ENCODE data around the gene GPRC5D. TPM values are rescaled to one million over a fixed set of nuclear protein-coding genes. Genes with fewer than 3 reads are reported as not detected.

Gene GPRC5D
- total RNA-seq, 4 donors from 2014 or later: 0.95 TPM; not detected in 3

DNA sequence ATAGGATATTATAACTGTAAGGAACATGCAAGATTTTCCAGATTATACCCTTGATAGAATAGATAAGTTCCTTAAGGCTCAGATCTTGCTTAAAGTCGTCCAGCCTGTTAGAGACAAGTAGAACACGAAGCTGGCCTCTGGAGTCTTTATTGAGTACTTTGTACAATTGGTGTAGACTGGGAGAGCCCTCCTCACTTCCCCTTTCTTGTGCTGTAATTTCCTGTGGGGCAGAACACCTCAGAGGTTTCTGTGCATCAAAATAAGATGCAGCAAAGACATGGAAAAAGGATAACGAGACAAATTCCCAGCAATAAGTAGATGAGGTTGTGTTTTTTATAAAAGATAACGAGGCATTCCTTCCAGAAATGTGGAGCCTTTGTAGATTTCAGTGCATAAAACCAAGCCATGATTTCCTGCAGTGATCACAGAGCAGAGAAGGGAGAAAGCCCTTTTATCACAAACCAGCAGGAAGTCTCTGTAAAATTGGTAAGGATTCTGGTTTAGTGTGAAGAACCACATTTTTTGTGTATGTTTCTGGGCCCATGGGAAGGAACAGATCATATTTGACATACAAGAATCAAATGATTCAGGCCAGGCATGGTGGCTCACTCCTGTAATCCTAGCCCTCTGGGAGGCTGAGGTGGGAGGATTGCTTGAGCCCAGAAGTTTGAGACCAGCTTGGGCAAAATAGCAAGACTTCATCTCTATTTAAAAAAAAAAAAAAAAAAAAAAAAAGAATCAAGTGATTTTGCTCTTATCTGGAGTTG lies 42.6 kb downstream of the GPRC5D start:
- H3K27ac ChIP-seq: no peak overlapping the region
- 61 to 69% methylated on average over 4 of the region's 4 CpGs for WGBS, 2 donors
- peaks cover 0 to 12% (median 0%) of the 10 kb centered on the region in 3 donors for H3K36me3 ChIP-seq

DNA sequence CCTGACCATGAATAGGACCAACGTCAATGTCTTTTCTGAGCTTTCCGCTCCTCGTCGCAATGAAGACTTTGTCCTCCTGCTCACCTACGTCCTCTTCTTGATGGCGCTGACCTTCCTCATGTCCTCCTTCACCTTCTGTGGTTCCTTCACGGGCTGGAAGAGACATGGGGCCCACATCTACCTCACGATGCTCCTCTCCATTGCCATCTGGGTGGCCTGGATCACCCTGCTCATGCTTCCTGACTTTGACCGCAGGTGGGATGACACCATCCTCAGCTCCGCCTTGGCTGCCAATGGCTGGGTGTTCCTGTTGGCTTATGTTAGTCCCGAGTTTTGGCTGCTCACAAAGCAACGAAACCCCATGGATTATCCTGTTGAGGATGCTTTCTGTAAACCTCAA lies 43.3 kb downstream of the GPRC5D start:
- H3K27ac ChIP-seq: no peak overlapping the region
- peaks cover 0 to 12% (median 0%) of the 10 kb centered on the region in 3 donors for H3K36me3 ChIP-seq
- no peak for TF ChIP-seq POLR2A (IDR thresholded peaks at IDR 0.05)
- TF ChIP-seq, protein P1, sequence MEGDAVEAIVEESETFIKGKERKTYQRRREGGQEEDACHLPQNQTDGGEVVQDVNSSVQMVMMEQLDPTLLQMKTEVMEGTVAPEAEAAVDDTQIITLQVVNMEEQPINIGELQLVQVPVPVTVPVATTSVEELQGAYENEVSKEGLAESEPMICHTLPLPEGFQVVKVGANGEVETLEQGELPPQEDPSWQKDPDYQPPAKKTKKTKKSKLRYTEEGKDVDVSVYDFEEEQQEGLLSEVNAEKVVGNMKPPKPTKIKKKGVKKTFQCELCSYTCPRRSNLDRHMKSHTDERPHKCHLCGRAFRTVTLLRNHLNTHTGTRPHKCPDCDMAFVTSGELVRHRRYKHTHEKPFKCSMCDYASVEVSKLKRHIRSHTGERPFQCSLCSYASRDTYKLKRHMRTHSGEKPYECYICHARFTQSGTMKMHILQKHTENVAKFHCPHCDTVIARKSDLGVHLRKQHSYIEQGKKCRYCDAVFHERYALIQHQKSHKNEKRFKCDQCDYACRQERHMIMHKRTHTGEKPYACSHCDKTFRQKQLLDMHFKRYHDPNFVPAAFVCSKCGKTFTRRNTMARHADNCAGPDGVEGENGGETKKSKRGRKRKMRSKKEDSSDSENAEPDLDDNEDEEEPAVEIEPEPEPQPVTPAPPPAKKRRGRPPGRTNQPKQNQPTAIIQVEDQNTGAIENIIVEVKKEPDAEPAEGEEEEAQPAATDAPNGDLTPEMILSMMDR (IDR thresholded peaks at IDR 0.05): no peak
- no peaks in the 10 kb centered on the region for H3K27me3 ChIP-seq
- intact Hi-C loops (cut with DNase I): no loop called here
- no peak overlapping the region for H3K4me3 ChIP-seq
- WGBS, 2 donors: 87 to 91% methylated on average over 11 to 12 of the region's 12 CpGs
- peaks cover 0 to 13% (median 2%) of the 10 kb centered on the region in 3 donors for H3K4me1 ChIP-seq
- no peak for DNase-seq
- no peaks in the 10 kb centered on the region for H3K9me3 ChIP-seq

More for the DNA sequence above, 42.6 kb downstream of the GPRC5D start:
- Histone ChIP-seq H3K27me3 (no peaks in the 10 kb centered on the region), H3K4me3 (no peak overlapping the region), H3K4me1 (peaks cover 0 to 6% (median 0%) of the 10 kb centered on the region in 3 donors), H3K9me3 (no peaks in the 10 kb centered on the region)
- no peak for DNase-seq
- intact Hi-C loops (cut with DNase I): no loop called here
- TF ChIP-seq POLR2A (IDR thresholded peaks at IDR 0.05): no peak
- TF ChIP-seq, protein P1 (IDR thresholded peaks at IDR 0.05): no peak

DNA sequence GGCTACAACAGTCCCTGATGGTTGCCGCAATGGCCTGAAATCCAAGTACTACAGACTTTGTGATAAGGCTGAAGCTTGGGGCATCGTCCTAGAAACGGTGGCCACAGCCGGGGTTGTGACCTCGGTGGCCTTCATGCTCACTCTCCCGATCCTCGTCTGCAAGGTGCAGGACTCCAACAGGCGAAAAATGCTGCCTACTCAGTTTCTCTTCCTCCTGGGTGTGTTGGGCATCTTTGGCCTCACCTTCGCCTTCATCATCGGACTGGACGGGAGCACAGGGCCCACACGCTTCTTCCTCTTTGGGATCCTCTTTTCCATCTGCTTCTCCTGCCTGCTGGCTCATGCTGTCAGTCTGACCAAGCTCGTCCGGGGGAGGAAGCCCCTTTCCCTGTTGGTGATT lies 43.7 kb downstream of the GPRC5D start:
- 78 to 94% methylated on average over 10 to 13 of the region's 14 CpGs for WGBS, 2 donors

DNA sequence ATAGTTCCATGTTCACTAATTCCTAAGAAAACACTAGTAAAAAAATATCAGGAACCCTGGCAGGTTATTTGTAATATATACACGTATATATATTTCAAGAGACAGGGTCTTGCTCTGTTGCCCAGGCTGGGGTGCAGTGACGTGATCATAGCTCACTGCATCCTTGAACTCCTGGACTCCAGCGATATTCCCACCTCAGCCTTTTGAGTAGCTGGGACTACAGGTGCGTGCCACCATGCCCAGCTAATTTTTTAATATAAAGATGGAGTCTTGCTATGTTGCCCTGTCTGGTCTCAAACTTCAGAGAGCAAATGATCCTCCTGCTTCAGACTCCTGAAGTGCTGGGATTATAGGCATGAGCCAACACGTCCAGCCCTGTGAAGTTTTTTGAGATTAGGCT lies 44.4 kb downstream of the GPRC5D start:
- WGBS, 2 donors: 87 to 96% methylated on average over 4 to 5 of the region's 5 CpGs
- Histone ChIP-seq H3K27me3 (peaks cover 0 to 4% (median 0%) of the 10 kb centered on the region in 4 donors), H3K27ac (no peak overlapping the region), H3K36me3 (peaks cover 0 to 4% (median 0%) of the 10 kb centered on the region in 3 donors), H3K9me3 (no peaks in the 10 kb centered on the region), H3K4me1 (peaks cover 0 to 25% (median 13%) of the 10 kb centered on the region in 3 donors), H3K4me3 (no peak overlapping the region)
- no peak for DNase-seq
- TF ChIP-seq POLR2A (IDR thresholded peaks at IDR 0.05): no peak
- TF ChIP-seq, protein P1 (IDR thresholded peaks at IDR 0.05): no peak
- intact Hi-C loops (cut with DNase I): no loop called here

More for the DNA sequence above, 43.7 kb downstream of the GPRC5D start:
- Histone ChIP-seq H3K4me1 (peaks cover 0 to 18% (median 7%) of the 10 kb centered on the region in 3 donors), H3K4me3 (no peak overlapping the region), H3K9me3 (no peaks in the 10 kb centered on the region), H3K36me3 (peaks cover 0 to 11% (median 0%) of the 10 kb centered on the region in 3 donors), H3K27me3 (no peaks in the 10 kb centered on the region), H3K27ac (no peak overlapping the region)
- intact Hi-C loops (cut with DNase I): no loop called here
- TF ChIP-seq, protein P1 (IDR thresholded peaks at IDR 0.05): no peak
- TF ChIP-seq POLR2A (IDR thresholded peaks at IDR 0.05): no peak
- DNase-seq: no peak
